Adrenal gland (tissue), 5 donors: ENCODE results near the gene SOX2.

Experiments used
- POLR2A ChIP-seq, 2 donors: fragments of 450-650 bp; IDR thresholded peaks; one replicate each; pipeline ENCODE4 v1.6.1; 2017; ENCODE audit warnings: antibody characterized with exemption in 2 of 2, mild to moderate bottlenecking in 2 of 2, moderate library complexity in 1 of 2
- TF ChIP-seq, protein P1 (sequence below), 6 experiments: fragments of 450-650 bp in 4 of 6; fragments of 200-600 bp in 2 of 6; sonication (generic) in 1 of 6; IDR thresholded peaks; 1 replicate in 5 of 6; 2 replicates in 1 of 6; pipeline versions ENCODE4 v1.5.1 to v1.8.0; 2016 to 2021; ENCODE audit warnings: antibody characterized with exemption in 6 of 6, mild to moderate bottlenecking in 2 of 6, moderate library complexity in 1 of 6
- donor health status: DM: no; HTN: no; CAD: no.

- TF ChIP-seq, protein P1, sequence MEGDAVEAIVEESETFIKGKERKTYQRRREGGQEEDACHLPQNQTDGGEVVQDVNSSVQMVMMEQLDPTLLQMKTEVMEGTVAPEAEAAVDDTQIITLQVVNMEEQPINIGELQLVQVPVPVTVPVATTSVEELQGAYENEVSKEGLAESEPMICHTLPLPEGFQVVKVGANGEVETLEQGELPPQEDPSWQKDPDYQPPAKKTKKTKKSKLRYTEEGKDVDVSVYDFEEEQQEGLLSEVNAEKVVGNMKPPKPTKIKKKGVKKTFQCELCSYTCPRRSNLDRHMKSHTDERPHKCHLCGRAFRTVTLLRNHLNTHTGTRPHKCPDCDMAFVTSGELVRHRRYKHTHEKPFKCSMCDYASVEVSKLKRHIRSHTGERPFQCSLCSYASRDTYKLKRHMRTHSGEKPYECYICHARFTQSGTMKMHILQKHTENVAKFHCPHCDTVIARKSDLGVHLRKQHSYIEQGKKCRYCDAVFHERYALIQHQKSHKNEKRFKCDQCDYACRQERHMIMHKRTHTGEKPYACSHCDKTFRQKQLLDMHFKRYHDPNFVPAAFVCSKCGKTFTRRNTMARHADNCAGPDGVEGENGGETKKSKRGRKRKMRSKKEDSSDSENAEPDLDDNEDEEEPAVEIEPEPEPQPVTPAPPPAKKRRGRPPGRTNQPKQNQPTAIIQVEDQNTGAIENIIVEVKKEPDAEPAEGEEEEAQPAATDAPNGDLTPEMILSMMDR (IDR thresholded peaks at IDR 0.05), result no peak
- no peak for TF ChIP-seq POLR2A (IDR thresholded peaks at IDR 0.05)
These were observed 15.8 kb upstream of the SOX2 start for GRCh38 chr3:181695661-181696491.
